ENCODE results near the gene BBS9.

Gene BBS9

DNA sequence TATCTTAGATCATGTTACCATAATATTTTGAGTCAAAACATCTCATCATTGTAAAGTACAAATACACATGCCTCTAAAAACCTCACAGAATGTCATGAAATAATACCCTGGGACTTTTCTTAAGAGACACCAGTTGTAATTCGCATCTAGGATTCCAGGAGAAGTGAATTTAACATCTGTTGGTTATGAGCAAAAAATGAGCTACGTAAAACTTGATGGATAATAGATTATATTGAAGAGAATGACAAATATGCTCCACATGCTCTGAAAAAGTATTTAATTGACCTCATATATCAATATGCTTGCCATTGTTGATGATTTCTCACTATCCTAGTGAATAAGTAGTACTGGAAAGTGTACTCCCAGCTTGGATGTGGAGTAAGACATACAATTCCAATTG is 227.0 kb downstream of the BBS9 start:
- TF ChIP-seq SIN3A (IDR thresholded peaks at IDR 0.05; ENCODE audit: borderline replicate concordance, insufficient read depth, low read length) (no peak), TAF1 (IDR thresholded peaks at IDR 0.05; ENCODE audit: borderline replicate concordance, insufficient read depth, low read length) (no peak), FOXP2 (optimal IDR thresholded peaks at IDR 0.05; ENCODE audit: borderline replicate concordance, extremely low read depth, extremely low read length, insufficient read depth) (no peak), POLR2AphosphoS5 (IDR thresholded peaks at IDR 0.05; ENCODE audit: low read depth, low read length) (no peak)

- TF ChIP-seq TAF1 (IDR thresholded peaks at IDR 0.05; ENCODE audit: borderline replicate concordance, insufficient read depth, low read length) (no peak), SIN3A (IDR thresholded peaks at IDR 0.05; ENCODE audit: borderline replicate concordance, insufficient read depth, low read length) (no peak), FOXP2 (optimal IDR thresholded peaks at IDR 0.05; ENCODE audit: borderline replicate concordance, extremely low read depth, extremely low read length, insufficient read depth) (no peak), POLR2AphosphoS5 (IDR thresholded peaks at IDR 0.05; ENCODE audit: low read depth, low read length) (no peak)
- TF ChIP-seq, protein P1, sequence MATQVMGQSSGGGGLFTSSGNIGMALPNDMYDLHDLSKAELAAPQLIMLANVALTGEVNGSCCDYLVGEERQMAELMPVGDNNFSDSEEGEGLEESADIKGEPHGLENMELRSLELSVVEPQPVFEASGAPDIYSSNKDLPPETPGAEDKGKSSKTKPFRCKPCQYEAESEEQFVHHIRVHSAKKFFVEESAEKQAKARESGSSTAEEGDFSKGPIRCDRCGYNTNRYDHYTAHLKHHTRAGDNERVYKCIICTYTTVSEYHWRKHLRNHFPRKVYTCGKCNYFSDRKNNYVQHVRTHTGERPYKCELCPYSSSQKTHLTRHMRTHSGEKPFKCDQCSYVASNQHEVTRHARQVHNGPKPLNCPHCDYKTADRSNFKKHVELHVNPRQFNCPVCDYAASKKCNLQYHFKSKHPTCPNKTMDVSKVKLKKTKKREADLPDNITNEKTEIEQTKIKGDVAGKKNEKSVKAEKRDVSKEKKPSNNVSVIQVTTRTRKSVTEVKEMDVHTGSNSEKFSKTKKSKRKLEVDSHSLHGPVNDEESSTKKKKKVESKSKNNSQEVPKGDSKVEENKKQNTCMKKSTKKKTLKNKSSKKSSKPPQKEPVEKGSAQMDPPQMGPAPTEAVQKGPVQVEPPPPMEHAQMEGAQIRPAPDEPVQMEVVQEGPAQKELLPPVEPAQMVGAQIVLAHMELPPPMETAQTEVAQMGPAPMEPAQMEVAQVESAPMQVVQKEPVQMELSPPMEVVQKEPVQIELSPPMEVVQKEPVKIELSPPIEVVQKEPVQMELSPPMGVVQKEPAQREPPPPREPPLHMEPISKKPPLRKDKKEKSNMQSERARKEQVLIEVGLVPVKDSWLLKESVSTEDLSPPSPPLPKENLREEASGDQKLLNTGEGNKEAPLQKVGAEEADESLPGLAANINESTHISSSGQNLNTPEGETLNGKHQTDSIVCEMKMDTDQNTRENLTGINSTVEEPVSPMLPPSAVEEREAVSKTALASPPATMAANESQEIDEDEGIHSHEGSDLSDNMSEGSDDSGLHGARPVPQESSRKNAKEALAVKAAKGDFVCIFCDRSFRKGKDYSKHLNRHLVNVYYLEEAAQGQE (IDR thresholded peaks at IDR 0.05; ENCODE audit: insufficient read depth in 1 of 2, low read depth in 2 of 2, low read length in 2 of 2), result no peak
Observed at GRCh38 chr7:33357846-33358245, 228.5 kb downstream of the BBS9 start.

GRCh38 chr7:33369888-33370287 is 240.5 kb downstream of the BBS9 start:
- TF ChIP-seq POLR2AphosphoS5 (IDR thresholded peaks at IDR 0.05; ENCODE audit: low read depth, low read length) (no peak), SIN3A (IDR thresholded peaks at IDR 0.05; ENCODE audit: borderline replicate concordance, insufficient read depth, low read length) (no peak), FOXP2 (optimal IDR thresholded peaks at IDR 0.05; ENCODE audit: borderline replicate concordance, extremely low read depth, extremely low read length, insufficient read depth) (no peak), TAF1 (IDR thresholded peaks at IDR 0.05; ENCODE audit: borderline replicate concordance, insufficient read depth, low read length) (no peak)
- TF ChIP-seq, protein P1 (IDR thresholded peaks at IDR 0.05; ENCODE audit: insufficient read depth in 1 of 2, low read depth in 2 of 2, low read length in 2 of 2), result no peak

DNA sequence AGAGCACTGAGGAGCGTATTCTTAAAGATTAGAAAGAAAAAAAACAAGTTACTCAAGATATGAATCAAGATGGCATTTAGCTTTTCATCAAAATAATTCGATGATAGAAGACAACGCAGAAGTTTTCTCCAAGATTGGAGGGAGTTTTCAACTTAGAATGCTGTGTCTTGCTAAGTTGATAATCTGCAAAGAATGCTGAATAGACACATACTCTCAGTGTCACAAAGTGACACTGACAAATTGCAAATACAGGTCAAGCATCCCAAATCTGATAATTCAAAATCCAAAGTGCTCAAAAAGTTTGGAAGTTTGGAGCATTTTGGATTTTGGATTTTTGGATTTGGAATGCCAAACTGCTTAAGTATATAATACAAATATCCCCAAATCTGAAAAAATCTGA is 243.8 kb downstream of the BBS9 start:
- TF ChIP-seq POLR2AphosphoS5 (IDR thresholded peaks at IDR 0.05; ENCODE audit: low read depth, low read length) (no peak), SIN3A (IDR thresholded peaks at IDR 0.05; ENCODE audit: borderline replicate concordance, insufficient read depth, low read length) (no peak), FOXP2 (optimal IDR thresholded peaks at IDR 0.05; ENCODE audit: borderline replicate concordance, extremely low read depth, extremely low read length, insufficient read depth) (no peak), TAF1 (IDR thresholded peaks at IDR 0.05; ENCODE audit: borderline replicate concordance, insufficient read depth, low read length) (no peak)
- TF ChIP-seq, protein P1 (IDR thresholded peaks at IDR 0.05; ENCODE audit: insufficient read depth in 1 of 2, low read depth in 2 of 2, low read length in 2 of 2), result no peak

DNA sequence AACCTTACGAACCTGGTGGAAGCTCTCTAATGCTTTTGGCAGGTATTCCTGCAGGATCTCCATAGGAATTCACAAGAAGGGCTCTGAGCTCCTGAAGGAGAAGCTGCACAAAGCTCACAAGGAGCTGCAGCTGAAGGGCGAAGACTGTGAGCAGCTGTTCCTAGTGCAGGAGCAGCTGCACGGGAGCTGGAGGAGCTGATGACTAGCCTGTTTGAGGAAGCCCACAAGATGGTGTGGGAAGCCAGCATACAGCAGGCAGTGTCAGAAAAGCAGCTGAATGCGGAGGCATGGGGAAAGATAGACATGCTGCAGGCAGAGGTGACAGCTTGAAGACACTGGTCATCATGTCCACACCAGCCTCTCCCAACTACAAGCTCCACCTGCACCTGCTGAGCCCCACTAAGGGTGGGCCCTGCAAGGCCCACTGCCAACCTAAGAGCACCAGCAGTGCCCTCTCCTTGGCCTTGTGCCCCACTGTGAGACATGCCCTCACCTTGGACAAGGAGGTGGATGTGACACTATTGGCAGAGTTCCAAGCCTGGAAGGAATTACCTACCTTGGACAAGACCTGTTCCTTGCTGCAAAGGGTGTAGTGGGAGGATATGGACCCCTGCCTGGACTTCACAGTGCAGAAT is 250.6 kb downstream of the BBS9 start:
- TF ChIP-seq FOXP2 (optimal IDR thresholded peaks at IDR 0.05; ENCODE audit: borderline replicate concordance, extremely low read depth, extremely low read length, insufficient read depth) (no peak), SIN3A (IDR thresholded peaks at IDR 0.05; ENCODE audit: borderline replicate concordance, insufficient read depth, low read length) (no peak), POLR2AphosphoS5 (IDR thresholded peaks at IDR 0.05; ENCODE audit: low read depth, low read length) (no peak), TAF1 (IDR thresholded peaks at IDR 0.05; ENCODE audit: borderline replicate concordance, insufficient read depth, low read length) (no peak)
- TF ChIP-seq, protein P1 (IDR thresholded peaks at IDR 0.05; ENCODE audit: insufficient read depth in 1 of 2, low read depth in 2 of 2, low read length in 2 of 2), result no peak
